ENCODE results near the gene SELENOS. TPM values are rescaled to one million over a fixed set of nuclear protein-coding genes. Genes with fewer than 3 reads are reported as not detected.

Gene SELENOS
- total RNA-seq, 1 experiment from 2014 or later: 181 TPM

DNA sequence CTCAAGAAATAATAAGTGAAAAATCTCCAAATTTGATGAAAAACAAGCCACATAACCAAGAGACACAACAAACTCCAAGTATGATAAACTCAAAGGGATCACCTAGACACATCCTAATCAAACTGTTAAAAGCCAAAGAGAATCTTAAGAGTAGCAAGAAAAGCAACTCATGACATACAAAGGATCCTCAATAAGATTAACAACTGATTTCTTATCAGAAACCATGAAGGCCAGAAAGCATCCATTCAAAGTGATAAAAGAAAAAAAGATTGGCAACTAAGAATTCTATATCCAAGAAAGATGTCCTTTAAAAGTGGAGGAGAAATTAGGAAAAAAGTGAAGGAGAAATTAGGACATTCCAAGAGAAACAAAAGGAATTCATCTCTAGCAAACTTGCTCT is 49.0 kb downstream of the SELENOS start:
- Histone ChIP-seq H3K4me1 (replicated peaks) (peaks cover 13% of the 10 kb centered on the region), H3K27me3 (replicated peaks) (no peaks in the 10 kb centered on the region), H3K27ac (no peak overlapping the region), H3K4me3 (no peak overlapping the region), H3K36me3 (peaks cover 63% of the 10 kb centered on the region), H3K9me3 (replicated peaks) (no peaks in the 10 kb centered on the region; the same call in 1 of the 2 replicates)
- no peak for DNase-seq (ENCODE audit: low read depth in 1 of 2, low spot score in 2 of 2)

DNA sequence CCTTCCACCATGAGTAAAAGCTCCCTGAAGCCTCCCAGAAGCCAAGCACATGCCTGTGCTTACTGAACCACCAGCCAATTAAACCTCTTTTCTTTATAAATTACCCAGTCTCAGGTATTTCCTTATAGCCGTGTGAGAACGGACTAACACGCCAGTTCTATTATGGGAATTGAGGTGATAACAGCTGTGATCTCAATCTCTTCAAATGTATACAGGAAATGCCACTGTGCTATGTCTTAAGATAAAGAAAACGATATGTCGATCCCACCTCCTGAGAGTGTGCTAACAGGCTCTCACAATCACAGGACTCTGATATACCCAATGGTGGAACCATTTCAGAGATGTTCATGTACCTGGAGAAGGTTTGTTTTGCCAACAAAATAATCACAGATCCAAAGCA is 51.6 kb downstream of the SELENOS start:
- Histone ChIP-seq H3K36me3 (peaks cover 52% of the 10 kb centered on the region), H3K4me3 (no peak overlapping the region), H3K27me3 (replicated peaks) (no peaks in the 10 kb centered on the region), H3K4me1 (replicated peaks) (peaks cover 16% of the 10 kb centered on the region), H3K9me3 (replicated peaks) (no peaks in the 10 kb centered on the region; the same call in 1 of the 2 replicates), H3K27ac (no peak overlapping the region)
- no peak for DNase-seq (ENCODE audit: low read depth in 1 of 2, low spot score in 2 of 2)

Other genes with a start within 250 kb of the SELENOS start
- gene CHSY1, start 25.4 kb downstream of the SELENOS start, total RNA-seq (2014; rRNA removed; shearing (Covaris generic)): 47.9 and 62.8 TPM in 2 replicates
- 37.9 and 76.3 TPM in 2 replicates for gene SNRPA1, start 17.8 kb upstream of the SELENOS start, total RNA-seq (2014; rRNA removed; shearing (Covaris generic))
- gene PCSK6, start 212.2 kb upstream of the SELENOS start, total RNA-seq (2014; rRNA removed; shearing (Covaris generic)): 0.44 and 1.7 TPM in 2 replicates